GM21423 (cell line): ENCODE results near the gene COL6A3.

Experiments used
- ATAC-seq: cut with Tn5 transposase; IDR thresholded peaks from one replicate; pipeline ENCODE4 v1.9.1; 2021; ENCODE audit warnings: mild to moderate bottlenecking, moderate library complexity; ENCODE audit not compliant: unreplicated experiment

COL6A3 gene

DNA sequence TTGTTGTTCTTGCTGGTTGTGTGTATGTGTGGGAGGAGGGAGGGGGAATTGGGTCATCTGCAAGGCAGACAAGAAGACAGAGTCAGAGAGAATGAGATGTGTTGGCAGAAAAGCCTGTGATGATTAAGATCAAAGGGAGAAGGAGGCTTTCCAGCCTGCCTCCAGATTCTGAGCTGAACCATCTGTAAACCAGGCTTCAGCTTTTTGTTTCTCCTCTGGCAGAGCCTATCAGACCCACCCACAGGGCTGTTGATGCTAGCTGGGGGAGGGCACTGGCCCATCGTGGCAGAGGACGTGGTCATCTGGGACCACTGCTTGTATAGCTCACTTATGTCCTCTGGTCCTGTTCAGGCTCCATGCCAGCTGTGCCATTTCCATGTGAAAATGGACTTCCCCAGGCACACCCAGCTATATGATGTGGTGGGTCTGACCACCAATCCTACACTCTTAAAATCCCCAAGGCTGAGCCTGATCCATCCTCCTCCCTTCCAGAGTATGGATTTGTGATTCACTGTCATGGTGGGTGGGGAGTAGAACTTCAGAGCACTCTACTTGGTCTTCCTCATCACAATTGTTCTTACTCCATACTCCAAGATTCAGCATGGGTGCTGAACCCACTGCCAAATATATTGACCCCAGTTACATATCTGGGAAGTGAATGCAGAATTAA lies 27.8 kb upstream of the COL6A3 start:
- ATAC-seq: no peak

DNA sequence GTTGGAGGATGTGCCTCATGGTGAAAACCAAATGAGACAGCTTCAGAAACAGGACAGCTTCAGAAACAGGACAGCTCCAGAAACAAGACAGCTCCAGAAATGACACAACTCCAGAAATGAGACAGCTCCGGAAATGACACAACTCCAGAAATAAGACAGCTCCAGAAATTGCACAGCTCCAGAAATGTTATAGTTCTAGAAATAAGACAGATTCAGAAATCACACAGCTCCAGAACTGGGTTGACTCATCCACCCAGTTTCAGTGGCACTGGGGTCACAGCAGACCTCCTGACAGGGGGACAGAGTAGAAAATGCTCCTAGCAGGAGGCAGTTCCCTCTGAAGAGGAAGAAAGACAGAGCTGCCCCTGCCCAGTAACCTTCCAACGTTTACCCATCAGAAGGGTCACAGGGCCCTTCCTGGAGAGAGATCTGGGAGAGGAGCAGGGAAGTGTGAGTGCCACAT lies 26.9 kb upstream of the COL6A3 start:
- no peak for ATAC-seq

DNA sequence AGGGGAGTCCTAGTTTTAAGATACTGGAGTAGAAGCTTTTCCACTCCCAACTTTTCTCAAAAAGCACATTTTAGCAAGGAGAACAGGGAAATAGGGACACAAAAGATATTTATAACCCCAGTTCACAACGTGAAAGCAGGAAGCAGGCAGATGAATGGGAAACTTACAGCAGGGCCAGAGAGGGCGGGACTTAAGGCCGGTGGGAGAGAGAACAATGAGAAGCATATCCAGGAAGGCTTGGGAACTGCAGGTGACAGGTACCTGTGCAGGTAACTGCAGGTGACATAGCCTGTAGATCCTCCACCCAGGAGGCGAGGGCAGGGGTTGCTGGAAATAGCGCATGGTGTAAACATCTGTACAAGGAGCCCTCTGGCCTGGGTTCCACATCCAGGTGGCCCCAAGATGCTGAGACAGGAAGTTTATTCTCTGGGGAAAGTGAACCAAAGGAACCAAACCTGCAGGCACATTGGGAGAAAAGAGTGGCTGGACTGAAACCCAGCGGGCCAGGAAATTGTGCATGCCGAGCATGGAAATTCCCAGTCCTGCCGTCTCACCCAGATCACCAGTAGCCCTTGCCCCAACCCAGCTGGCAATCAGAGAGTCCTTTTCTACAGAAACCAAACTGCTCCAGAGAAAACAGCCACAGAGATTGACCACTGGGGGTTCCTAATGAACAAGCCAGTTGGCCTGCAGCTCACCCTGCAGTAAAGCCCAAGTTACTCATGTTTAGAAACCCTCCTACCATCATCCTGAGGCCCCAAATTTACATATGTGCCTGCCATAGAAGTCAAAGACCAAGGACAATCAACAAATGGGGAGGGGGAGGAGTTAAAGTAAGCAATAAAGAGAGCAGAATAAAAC lies 24.3 kb upstream of the COL6A3 start:
- no peak for ATAC-seq

DNA sequence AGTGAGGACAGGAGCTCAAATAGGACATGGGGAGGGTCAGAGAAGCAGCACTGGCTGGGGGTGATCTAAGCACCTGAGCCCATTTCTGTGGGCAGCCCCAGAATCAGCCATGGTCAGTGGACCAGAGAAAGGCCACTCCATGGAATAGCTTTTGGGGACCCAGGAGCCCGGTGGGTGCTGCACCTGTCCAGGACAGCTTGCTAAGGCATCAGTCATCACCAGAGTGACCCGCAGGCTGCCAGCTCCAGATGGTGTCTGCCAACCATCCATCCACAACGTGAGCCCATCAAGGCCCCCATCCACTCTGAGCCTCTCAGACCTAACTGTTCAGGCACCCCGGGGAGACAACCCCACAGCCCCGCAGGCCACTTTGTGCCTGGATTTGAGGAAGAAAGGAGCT lies 23.6 kb upstream of the COL6A3 start:
- no peak for ATAC-seq

DNA sequence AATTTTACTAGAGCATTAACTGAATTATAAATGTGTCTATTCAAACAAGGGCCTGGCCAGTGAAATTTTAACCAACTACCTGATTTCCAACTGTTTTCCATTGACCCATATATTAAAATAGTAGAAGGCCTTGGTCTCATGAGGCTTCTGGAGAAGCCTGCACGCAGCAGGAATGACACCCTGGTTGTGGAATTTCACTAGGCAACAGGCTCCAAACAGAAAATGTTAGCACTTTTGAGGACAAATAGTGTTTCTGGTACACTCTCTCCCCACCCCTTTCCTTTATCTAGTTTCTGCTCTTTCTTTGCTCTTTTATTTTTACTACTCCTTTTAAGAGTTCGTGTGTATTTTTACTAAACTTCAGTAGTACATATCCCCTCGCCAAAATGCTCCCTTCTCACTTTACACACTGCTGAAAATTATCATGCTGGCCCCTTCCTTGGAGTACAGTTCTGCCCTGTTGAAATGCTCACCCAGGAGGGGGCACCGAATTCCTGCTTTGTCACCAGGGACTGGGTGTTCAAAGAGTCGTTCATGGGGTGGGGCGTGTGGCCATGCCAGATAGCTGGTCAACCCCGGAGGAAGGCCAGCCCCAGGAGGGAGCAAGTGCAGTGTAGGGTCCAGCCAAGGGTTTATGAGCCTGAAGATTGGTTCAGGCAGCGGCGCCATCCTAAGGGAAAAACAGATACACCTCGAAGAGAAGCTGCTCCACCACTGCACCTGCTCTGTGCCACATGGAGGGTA lies 22.1 kb upstream of the COL6A3 start:
- ATAC-seq: no peak

DNA sequence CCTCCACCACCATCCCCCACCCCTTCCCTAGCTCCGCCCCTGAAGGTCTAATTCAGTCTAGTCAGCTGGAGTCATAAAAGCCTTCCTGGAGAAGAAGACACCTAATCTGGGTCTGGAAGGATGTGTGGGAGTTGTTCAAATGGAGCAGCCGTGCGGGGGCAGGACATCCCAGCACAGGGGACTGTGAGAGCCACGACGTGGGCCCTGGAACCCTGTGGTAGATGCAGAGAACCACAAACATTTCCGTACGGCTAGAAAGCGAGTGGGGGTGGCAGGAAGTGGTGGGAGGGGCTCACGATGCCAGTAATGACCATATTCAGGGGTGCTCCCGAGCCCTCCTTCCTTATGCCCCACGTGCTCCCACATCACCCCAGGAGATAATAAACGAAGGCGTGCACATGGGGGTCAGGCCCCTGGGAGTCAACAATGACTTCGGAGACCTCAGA lies 20.9 kb upstream of the COL6A3 start:
- ATAC-seq: no peak

DNA sequence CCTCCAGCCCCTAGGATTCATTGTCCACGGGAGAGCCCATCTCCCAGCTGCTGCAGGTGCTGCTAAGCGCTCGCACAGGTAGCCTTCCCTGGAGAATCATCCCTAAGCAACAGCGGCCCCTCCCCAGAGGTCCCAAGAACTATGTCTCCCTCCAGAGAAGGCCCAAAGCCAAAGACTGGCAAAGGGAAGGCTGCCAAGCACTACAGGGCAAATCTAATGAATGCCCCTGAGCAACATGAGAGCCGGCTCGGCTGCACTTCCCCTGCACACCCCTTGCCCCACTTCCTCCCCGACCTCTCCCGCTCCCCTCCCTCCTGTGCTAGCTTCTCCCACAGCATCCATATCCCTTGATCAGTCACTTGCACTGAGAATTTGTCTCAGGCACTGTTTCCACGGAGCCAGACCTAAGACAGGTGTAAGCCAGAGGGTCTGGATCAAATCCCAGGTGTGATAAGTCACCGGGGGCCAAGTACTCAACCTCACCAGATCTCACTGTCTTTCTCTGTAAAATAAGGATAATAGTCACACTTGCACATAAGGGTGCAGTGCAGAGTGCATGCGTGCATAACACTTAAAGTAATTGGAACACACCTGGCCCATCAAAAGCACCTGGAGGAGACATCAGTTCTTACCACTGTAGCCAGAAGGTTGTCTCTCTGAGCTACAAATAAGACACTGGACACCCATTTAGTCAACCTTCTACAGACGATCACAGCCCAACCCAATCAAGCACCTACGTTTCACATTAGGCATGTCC lies 20.1 kb upstream of the COL6A3 start:
- ATAC-seq: no peak

DNA sequence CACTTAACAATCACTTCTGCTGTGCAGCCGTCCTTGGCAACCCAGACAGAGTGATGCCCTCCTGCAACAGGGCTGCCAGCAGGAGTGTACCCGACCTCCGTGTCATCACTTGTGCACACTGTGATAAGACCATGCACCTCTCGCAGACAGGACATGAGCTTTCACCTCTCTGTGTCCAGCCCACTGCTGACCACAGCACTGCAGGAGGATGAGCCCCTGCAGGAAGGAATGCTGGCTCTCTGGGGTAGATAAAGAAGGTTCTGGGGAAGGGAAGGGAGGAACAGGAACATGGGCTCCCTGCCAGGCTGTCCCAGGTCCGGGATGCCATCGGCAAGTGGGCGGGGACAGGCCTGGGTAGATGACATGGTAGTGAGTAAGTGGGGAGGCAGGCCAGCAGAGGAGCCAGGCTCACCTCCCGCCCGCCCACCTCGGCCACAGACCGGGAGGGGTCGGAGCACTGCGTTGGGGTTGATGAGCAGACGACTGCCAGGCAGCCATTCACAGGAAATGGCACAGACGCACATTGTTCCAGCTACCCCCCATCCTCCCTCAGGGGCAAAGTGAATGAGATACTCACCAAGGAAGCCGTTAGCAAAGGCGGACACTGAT lies 18.6 kb upstream of the COL6A3 start:
- ATAC-seq: no peak

DNA sequence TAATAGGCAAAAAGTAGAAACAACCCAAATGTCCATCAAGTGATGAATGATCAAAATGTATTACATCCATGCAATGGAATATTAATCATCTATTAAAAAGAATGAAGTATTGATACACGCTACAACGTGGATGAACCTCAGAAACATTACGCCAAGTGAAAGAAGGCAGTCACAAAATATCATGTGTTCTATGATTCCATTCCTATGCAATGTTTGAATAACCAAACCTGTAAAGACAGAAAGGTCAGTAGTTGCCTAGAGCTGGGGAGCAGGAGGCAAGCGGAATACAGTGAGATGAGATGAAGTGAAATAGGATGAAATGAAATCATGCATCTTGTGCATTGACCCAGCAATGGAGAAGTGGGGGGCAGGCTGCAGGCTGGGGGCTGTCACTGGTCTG lies 17.9 kb upstream of the COL6A3 start:
- no peak for ATAC-seq

DNA sequence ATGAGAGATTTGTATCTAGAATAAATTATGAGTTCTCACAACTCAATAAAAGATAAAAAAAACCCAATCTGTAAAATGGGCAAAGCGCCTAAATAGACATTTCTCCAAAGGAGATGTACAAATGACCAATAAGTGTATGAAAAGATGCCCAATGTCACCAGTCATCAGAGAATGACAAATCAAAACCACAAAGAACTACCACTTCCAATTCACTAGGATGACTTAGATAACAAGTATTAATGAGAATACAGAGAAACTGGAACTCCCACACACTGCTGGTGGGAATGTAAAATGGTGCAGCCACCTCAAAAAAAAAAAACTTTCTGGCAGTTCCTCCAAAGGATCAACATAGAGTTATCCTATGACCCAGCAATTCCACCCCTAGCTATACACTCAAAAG lies 17.4 kb upstream of the COL6A3 start:
- no peak for ATAC-seq

DNA sequence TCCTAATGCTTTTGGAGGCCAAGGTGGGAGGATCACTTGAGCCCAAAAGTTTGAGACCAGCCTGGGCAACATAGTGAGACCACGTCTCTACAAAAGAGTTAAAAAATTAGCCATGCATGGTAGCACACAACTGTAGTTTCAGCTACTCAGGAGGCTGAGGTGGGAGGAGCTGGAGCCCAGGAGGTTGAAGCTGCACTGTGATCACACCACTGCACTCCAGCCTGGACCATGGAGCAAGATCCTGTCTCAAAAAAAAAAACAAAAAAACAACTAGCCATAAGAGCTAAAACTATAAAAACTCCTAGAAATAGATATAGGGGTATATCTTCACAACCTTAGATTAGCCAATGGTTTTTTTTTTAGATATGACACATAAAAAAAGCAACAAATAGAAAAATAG lies 16.9 kb upstream of the COL6A3 start:
- no peak for ATAC-seq

DNA sequence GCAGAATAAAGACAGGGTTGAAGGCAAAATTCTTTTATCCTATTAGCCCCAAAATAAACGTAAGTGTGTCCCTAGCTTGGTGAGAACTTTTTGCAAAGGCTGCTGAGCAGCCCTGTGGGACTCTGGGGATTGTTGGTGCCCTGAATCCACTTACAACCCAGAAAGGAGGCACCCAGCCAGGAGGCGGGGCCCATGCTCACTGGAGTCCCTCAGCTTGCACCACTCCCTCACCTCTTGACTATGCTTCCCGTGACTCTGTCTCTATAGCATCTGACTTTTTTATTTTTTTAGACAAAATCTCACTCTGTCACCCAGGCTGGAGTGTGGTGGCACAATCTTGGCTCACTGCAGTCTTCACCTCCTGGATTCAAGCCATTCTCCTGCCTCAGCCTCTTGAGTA lies 15.8 kb upstream of the COL6A3 start:
- ATAC-seq: no peak

DNA sequence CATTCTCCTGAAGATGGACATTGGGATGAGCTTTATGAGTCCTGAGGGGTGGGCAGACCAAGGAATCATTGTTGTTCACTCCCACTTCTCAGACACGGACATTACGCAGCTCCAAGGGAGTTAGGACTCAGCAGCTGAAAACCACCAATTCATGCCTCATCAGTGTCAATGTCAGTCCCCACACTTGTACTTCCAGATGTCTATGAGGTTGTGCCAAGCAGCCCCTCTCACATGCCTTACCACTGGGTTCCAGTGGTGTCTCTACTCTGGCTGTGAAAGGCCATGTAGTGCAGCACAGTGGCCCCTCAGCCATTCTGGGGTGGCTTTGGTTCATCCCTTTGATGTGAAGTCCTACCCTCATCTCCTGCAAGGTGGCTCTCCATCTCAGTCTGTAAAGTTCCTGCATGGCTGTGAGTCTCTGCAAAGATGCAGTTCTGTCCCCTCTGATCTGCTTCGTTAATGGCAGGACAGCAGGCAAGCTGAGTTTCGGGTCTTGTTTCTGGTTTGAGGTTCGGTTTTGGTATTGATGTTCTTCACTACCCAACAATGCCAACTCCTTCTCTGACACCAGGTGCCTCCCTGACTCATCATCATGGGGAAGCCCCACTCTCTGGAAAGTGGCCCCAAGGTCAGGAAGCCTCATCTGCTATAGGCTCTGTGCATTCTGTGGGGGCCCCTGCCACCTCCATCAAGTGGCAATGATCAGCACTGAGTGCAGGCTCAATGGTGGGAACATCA lies 14.0 kb upstream of the COL6A3 start:
- no peak for ATAC-seq

DNA sequence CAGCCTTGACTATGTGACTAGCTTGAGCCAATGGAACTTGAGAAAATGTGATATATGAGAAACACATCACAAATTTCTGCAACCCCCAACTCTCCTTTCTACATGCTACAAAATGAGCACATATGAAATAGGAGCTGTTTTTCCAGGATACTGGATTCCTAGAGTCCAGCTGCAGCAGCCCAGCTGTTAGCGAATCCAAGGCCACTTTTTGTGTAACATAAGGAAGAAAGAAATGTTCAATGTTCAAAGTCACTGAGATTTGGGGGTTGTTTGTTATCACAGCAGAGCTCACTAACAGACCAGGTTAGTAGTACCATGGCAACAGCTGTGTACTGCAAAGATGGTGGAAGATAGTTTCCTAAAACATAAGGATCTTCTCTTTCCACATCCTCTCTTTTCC lies 12.6 kb upstream of the COL6A3 start:
- no peak for ATAC-seq

DNA sequence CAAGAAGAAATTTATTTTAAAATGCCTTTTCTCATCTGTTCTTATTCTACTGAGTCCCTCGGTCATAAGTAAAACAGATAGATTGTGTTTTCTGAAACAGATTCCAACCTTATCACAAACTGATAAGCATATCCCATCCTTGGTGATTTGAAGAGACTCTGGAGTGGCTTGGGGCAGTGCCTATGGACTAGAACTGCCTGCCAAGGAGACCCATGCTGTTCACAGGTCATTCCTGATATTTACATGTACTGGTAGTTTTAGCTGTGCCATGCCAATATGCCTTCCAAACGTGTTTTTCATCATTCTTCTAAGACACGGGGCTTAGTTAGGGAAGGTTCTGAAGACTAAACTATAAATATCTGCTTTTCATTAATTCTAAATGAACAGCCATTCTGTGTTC lies 11.4 kb upstream of the COL6A3 start:
- no peak for ATAC-seq

DNA sequence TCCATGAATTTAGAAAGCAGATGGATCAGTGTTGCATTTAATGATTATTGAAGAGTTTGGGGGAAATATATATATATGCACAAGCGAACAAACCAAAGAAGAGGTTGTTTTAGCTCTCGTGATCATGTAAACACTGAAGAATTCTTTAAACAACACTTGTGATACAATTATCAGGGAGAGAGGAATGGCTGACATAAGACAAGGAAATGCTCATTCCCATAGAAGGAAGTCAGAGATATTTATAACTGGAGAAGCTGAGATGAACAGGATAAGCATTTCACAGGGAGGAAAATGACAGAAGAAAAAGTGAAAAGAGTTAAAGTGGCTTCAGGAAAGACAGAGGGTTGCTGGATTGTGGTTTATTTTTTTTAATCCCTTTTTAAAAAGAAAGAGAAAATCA lies 10.6 kb upstream of the COL6A3 start:
- no peak for ATAC-seq

DNA sequence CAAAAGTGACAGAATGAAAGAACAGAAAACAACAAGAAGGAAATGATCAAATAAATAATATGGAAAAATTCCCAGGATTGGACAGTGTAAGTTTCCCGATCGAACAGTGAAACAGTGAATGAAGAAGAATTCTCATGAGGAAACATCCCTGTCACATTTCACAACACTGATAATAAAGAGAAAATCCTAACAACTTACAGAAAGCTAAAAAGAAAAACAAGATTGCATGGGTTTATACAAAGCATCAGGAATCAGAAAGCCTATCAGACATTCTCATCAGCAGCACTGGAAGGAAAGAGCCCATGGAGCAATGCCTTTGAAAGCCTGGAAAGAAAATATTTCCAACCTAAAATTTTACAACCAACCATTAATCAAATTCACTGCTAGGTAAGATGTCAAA lies 9.9 kb upstream of the COL6A3 start:
- ATAC-seq: no peak

DNA sequence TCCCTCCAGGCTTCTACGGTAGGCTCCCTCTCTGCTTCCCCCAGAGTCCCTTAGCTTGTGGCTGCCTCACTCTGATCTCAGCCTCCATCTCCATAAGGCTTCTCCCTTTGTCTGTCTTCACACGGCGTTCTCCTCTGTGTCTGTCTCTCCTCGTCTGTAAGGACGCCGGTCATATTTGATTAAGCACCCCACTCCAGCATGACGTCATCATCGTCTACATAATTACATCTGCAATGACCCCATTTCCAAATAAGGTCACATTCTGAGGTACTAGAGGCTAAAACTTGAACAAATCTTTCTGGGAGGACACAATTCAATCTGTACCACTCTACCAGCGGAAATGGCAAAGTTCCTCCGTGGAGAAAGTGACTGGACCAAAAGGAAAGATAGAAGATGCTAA lies 8.3 kb upstream of the COL6A3 start:
- ATAC-seq: no peak

DNA sequence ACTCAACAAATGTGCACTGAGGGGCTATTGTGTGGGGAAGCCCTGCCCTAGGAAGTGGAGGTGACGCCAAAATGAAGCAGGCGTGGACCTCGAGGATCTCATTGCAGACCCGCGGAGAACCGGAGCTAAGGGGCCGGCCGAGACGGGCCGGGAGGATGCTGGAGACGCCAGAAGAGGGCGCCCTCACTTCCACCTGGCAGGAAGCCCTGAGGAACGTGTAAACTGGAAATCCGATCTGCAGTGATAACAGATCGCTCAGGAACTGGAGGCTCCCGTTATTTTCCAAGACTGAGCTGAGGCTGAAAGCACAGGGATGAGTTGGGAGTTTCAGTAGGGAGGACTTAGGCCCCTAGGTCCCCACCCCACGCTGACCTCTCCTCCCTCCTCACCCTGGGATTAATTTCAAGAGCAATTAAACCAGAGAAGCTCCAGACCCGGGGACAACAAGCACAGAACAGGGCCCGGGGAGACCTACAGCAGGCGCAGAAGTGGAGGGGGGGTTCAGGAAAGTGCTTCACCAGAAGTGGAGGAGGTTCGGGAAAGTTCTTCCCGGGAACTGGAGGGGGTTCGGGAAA lies 7.7 kb upstream of the COL6A3 start:
- no peak for ATAC-seq

DNA sequence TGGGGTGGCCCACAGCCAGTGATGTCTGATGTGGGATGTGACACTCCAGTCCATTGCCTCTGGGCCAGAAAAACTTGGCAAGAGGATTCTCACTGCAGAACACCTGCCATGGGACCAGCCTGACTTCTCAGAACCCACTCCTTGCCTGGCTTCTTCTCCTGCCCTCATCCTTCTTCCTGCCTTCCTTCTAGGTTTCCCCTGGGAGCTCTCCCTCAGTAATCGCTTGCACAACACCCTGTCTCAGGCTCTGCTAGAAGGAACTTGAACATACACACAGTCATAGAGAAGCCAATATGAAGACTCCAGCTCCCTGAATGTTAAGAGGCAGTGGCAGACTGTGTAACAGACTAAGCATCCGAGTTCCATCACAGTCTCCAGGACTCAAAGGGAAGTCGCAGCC lies 4.3 kb upstream of the COL6A3 start:
- ATAC-seq: no peak
